Fibroblast of skin of left quadriceps (primary cell): ENCODE results near the gene ELAVL1.
A peak's percentile ranks its signal among the peaks of the same experiment; 100 is the strongest.
"Not testable (repeated sequence)": the region's sequence is repeated elsewhere in the genome, so short reads cannot be mapped to it uniquely, and the experiment has no call there.

Experiments used
- DNase-seq, 2 experiments: peaks; one replicate each; pipeline ENCODE4 v3.0.0-alpha.2; 2013; ENCODE audit warnings: low read depth in 2 of 2

Gene ELAVL1

DNA sequence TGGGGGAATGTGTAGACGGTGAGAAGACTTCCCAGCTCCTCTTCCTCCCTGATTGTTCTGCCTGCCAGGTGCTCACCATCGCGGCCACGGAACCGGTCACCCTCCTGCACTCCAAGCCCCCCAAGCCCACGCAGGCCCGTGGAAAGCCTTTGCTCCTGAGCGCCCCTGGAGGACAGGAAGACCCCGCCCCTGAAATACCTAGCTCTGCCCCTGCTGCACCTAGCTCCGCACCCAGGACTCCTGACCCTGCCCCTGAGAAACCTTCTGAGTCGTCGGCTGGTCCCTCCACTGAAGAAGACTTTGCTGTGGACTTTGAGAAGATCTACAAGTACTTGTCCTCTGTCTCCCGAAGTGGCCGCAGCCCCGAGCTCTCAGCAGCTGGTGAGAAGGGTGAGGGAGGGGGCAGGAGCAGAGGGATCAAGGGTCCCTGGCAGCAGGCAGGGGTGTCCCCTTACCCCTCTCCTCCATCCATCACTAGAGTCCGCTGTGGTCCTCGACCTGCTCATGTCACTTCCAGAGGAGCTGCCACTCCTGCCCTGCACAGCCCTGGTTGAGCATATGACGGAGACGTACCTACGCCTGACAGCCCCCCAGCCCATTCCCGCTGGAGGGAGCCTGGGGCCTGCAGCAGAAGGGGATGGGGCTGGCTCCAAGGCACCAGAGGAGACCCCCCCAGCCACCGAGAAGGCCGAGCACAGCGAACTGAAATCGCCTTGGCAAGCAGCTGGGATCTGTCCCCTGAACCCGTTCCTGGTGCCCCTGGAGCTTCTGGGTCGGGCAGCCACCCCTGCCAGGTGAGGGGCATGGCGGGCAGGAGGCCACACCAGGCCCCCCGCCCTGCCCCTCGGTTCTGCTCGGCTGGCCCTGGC lies 83.2 kb downstream of the ELAVL1 start:
- DNase-seq, result no peak

DNA sequence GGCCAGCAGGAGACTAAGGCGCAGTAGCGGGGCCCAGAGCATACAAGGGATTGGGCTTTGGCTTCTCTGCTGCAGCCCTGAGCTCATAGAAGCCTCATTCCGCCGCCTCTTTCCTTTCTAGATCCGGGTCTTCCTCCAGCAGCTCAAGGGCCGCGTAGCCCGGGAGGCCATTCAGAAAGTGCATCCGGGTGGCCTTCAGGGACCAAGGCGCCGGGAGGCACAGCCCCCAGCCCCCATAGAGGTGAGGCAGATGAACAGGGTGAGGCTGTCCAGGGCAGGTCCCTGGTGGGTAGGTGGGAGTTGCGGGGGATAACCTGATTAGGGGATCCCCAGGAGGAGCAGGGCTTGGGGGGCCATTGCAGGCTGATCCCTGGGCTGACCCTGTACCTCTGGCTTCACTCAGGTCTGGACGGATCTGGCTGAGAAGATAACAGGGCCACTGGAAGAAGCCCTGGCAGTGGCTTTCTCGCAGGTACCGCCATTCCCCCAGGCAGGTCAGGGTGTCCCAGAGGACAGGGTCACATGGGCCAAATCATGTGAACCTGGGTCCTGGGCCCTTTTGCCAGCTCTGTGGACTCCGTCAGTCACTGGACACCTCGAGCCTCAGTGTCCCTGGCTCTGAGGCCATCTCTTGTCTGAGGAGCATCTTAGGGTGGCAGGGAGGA lies 84.0 kb downstream of the ELAVL1 start:
- DNase-seq, result no peak

DNA sequence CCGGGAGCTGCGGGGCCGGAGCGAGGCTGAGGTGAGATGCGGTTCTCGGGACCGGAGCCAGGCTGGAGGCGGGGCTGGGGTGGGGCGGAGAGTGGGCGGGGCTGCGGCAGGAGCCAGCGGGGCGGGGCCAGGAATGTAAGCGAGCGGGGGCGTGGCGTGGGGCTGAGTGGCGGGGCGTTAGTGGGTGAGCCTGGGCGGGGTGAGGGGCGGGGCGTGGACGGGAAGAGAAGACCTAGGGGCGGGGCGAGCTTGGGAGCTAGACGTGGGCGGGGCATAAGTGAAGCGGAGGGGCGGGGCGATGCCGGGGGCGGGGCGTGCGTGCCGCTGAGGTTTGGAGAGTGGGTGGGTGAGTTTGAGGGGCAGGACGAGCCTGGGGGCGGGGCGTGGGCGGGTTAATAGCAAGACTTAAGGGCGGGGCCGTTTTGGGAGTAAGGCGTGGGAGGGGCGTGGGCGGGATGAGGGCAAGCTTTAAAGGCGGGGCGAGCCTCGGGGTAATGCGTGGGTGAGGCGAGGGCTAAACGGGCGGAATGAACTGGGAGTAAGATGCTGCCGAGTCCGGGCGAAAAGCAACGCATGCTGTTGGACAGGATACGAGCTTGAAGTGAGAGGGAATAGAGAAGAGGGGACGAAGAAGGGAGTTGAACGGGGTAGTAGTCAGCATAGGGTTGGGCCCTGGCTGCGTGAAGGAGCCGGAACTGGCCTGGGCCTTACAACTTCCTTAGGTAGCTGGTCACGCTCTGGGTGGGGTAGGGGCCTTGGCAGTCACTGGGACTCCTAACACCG lies 84.7 kb downstream of the ELAVL1 start:
- DNase-seq, result peak; percentile 90 to 93

DNA sequence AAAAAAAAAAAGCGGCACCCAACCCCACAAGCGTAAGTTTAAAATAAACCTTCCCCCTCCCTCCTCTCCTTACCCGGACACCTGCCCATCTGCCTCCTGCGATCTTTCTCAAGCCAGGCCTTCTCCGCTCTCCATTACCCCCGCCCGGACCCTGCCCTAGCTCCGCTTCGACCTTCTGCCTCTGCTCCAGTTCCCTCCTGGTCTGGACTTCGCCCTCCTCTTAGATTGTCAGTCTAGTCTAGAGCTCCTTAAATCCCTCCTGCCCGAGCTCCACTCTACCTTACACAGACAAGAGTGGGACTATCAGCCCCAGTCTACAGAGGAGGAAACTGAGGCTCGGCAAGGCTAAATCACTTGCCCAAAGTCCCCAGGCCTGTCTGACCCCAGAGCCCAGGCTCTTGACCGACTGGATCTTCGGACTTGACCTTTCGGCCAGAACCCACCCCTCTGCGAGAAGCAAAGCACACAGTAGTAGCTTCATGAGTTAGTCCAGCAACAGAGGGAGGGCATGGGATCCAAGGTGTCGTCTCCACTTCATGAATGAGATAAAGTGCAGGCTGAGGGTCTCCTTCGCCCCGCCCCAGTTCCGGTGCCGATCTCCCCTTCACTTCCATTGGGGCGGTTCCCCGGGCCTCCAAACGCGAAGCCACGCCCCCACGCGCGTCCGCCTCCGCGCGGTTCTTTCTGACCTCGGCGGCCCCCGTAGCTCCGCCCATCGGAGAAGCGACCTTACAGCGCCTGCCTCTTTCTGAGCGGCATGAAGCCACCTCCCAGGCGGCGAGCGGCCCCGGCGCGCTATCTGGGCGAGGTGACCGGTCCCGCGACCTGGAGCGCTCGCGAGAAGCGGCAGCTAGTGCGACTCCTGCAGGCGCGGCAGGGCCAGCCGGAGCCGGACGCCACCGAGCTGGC lies 85.6 kb downstream of the ELAVL1 start, which contains the start of gene SNAPC2:
SNAPC2 (plus strand) TSS at position 729 of the 909 bp plus-strand sequence; CDS start at position 758, 29 bp downstream.
- peak; percentile 90 to 91 for DNase-seq

DNA sequence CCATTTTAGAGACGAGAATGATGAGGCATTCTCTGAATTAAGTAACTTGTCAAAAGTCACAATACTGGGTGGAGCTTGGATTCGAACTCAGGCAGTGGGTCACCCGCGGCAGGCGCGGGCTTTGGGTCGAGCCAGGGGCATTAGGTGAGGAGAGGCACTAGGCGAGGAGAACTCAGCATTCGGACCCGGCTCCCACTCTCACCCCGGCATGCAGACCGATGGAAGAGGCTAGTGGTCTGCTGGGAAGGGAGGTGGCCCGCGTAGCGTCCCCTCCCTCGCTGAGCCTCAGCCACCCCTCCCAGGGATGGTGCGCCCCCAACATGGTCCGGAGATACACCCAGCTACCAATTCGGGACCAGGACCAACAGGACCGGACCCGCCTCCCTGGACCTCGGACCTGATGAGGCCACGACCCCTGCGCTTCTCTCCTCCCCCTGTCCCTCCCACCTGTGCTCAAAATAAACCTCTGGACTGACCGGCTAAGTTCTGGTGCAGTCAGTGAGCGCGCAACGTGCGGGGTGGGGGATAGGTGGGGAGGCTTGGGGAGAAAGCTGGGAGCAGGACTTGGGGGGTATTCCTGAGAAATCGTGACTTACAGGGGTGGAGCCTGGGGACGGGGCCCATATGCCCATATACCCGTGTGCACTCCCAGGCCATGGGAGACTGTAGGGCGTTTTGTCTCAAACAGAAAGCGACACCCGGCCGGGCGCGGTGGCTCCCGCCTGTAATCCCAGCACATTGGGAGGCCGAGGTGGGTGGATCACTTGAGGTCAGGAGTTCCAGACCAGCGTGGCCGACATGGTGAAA lies 86.6 kb downstream of the ELAVL1 start:
- DNase-seq, result no peak

DNA sequence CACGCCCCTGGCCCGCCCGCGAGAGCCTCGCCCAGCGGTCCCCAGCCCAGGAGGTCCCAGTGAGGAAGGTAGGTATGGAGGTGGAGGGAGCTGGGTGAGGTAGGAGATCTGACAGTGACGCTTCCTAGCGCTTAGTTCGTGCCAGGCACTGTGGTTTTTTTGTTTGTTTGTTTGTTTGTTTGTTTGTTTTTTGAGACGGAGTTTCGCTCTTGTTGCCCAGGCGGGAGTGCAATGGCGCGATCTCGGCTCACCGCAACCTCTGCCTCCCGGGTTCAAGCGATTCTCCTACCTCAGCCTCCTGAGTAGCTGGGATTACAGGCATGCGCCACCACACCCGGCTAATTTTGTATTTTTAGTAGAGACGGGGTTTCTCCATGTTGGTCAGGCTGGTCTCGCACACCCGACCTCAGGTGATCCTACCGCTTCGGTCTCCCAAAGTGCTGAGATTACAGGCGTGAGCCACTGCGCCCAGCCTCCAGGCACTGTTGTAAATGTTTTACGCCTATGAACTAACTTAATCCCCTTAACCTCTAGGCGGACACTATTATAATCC lies 87.3 kb downstream of the ELAVL1 start:
- DNase-seq, result not testable (repeated sequence)

DNA sequence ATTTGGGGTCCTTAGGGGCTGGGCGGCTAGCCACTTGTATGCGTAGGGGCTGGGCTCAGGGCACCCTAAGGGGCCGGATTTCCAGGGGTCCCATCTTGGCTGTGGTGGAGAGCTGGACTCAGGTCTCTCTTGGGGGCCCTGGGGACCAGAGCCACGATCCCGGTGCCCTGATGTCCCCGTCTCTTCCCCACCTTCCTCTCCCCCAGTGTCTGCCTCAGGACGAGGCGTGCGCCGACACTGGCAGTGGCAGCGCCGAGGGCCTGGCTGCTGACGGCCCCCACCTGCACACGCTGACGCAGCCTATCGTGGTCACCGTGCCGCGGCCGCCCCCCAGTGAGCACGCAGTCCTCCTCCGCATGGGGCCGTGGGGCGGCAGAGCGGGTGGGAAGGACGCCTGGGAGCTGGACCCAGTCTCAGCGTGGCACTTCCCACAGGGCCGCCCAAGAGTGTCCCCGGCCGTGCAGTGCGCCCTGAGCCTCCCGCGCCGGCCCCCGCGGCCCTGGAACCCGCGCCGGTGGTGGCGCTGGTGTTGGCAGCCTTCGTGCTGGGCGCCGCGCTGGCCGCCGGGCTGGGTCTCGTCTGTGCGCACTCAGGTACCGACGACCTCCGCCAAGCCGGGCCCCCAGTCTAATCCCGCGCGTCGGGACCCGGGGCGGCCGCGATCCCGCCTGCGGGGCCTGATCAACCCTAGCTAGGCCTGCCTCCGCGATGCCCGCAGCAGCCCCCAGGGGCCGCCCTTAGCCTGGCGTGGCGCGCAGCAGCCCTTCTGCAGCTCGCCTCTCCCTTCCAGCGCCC lies 88.0 kb downstream of the ELAVL1 start:
- DNase-seq, result no peak

DNA sequence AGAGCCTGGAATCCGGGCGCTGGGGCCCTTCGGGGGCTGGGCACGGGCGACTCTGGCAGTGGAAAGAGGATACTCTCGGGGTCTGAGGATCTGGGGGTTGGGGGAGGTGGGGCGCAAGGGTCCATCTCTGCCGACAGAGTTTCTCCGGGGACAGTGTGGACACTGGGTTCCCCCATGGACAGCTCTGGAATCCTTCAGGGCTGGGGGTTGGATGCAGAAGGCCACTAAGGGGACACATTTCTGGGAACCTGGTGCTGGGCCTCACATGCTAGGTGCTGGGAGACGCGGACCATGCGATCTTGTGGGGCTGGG lies 88.5 kb downstream of the ELAVL1 start:
- DNase-seq, result no peak

DNA sequence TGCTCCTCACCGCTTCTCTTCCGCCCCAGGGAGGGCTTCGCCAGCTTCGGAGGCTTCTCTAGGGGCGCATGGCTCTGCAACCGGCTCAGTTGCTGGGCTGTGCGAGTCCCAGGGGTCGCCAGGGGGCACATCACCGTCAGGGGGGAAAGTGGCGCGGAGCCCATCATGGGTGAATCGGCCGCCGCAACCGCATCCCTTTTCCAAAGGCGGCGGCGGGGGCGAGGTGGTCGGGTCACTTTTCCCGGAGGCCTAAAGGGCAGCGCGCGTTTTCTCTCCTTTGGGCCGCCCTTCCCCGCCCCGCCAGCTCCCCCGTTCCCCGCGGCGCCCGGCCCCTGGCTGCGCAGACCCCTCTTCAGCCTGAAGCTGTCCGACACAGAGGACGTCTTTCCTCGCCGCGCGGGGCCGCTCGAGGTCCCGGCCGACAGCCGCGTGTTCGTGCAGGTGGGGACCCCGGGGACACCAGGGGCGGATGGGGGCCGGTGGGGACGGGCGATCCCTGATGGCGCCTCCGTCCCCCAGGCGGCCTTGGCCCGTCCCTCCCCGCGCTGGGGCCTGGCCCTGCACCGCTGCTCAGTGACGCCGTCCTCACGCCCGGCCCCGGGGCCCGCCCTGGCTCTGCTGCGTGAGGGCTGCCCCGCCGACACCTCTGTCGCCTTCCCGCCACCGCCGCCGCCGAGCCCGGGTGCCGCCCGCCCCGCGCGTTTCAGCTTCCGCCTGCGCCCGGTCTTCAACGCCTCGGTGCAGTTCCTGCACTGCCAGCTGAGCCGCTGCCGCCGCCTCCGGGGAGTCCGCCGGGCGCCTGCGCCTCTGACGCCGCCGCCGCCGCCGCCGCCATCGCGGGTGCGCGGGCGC lies 89.1 kb downstream of the ELAVL1 start:
- DNase-seq, result no peak

DNA sequence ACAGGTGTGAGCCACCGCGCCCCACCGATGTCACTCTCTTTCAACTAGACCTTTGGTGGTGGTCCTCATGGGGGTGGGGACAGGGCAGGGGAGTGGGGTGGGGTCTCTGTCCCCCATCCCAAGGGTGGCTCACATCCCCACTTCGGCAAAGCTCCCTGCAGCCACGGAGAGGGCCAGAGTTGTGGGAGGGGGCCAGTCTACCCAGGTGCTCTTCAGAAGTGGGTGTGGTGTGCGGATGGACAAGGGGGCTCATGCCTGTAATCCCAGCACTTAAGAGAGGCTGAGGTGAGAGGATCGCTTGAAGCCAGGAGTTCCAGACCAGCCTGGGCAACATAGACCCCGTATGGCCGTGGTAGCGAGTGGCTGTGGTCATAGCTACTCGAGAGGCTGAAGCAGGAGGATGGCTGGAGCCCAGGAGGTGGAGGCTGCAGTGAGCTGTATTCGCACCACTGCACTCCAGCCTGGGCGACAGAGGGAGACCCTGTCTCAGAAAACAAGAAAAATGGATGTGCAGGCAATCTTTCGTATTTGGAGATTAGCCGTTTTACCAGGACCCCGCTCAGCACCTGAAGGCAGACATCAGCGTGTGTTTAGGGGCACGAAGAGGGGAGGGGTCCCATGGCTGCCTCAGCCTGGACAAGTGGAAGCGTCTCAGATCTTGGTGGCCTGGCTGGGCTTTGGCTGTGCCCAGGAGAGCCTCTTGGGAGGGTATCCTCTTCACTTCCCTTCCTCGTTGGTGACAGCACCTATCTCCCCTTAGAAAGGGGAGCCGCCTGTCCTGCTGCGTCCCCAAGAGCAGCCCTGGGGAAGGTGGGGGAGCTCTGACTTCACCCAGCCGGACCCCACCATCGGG lies 90.0 kb downstream of the ELAVL1 start:
- no peak for DNase-seq

DNA sequence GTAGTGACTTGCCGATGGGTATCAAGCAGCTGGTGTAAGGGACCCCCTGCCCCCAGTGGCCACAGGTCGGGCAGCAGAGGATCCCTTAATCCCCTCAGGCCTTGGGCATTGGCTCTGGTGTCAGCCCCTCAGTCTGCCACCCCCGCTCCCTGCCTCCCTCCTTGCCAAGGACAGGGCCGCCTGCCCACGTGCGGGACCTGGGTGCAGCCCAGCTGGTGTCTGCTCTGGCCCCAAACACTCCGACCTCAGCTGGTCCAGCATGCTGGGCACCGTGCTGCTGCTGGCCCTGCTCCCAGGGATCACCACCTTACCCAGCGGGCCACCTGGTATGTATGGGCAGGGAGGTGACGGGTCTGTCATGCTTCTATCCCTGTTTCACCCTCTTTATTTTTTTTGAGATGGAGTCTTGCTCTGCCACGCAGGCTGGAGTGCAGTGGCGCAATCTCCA lies 90.8 kb downstream of the ELAVL1 start, which contains the start of gene TGFBR3L:
TGFBR3L (plus strand) TSS at position 233 of the 448 bp plus-strand sequence.
- no peak for DNase-seq

DNA sequence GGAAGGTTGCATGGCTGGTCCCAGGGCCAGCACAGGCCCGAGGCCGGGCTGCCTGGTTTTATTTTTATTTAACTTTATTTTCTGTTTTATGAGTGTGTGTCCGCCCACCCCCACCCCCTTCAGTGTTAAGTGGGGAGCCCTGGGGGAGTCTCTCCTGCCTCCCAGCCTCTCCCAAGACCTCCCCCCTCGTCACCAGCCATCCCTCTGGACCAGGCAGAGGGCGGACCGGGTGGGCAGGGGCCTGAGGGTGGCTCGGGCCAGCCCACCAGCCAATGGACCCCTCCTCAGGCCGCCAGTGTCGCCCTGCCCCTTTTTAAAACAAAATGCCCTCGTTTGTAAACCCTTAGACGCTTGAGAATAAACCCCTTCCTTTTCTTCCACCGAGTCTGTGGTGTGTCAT lies 91.3 kb downstream of the ELAVL1 start:
- no peak for DNase-seq

DNA sequence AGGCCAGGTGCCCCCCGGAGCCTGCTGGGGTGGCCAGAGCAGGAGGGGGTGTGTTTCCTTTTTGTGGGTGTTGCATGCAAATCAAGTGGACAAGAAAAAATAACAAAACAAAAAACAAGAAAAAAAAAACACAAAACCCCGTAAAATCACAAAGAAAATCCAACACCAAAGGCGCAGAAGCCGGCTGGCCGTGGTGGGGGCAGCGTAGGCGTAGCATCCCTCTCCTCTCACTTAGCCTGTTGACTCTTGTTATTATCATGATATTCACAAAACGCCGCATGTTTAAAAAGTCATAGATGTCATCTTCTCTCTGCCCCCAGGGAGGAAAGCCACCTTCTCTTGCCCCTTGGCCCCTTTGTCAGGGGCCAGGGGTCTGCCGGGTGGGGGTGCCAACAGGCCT lies 91.8 kb downstream of the ELAVL1 start:
- DNase-seq, result no peak

DNA sequence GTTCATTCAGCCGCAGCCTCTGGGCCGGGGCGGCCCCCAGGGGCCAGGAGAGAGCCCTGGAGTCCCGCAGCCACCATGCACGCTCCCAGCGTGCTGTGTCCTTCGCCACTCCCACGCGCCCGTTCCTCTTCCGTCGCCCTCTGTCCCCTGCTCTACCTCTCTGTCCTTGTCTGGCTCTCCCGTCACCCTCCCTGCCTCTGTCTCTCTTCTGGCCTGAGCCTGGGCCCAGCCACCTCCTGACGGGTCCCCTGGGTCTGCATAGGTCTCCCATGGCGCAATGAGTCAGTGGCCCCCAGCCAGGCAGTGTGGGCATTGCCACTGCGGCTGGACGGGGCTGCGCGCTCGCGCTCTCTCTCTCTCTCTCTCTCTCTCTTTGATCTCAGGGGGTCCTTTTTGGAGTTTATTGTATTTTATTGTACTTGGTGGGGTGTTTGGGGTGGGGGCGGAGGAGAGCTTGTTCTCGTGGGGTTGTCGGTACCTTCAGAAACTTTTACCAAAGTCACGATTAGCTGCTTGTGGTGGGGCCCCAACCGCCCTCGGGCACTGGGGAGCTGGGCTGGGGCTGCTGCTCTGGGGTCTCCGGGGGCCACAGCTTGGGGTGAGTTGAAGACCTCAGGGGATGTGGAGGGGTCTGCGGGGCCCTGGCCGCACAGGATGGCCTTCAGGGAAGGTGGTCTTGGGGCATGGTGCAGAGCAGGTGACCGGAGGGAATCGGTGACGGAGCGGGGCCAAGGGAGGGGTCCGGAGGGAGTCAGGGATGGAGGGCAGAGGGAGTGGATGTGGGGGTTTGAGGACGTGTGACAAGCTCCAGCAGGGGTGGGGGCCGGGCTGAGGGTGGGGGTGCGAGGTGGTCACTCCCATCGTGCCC lies 92.5 kb downstream of the ELAVL1 start:
- DNase-seq, result no peak

DNA sequence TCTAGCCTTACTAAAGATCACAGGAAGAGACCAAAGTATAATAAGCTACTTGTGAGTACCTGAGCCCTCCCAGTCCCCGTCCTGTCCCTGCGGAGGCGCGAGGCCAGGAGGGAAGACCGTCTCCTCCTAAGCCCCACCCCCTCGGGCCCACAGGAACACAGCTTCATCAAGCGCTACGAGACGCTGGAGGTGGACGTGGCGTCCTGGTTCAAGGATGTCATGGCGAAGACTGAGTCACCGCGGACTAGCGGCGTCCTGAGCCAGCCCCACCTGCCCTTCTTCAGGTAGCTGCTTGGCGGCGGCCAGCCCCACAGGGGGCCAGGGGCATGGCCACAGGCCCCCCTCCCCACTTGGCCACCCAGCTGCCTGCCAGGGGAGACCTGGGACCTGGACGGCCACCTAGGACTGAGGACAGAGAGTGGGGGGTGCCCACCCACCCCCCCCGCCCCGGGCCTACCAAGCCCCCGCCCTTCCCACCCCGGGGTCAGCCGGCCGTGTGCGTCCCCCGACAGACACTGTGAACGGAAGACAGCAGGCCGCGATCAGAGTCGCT lies 93.2 kb downstream of the ELAVL1 start:
- DNase-seq, result no peak

DNA sequence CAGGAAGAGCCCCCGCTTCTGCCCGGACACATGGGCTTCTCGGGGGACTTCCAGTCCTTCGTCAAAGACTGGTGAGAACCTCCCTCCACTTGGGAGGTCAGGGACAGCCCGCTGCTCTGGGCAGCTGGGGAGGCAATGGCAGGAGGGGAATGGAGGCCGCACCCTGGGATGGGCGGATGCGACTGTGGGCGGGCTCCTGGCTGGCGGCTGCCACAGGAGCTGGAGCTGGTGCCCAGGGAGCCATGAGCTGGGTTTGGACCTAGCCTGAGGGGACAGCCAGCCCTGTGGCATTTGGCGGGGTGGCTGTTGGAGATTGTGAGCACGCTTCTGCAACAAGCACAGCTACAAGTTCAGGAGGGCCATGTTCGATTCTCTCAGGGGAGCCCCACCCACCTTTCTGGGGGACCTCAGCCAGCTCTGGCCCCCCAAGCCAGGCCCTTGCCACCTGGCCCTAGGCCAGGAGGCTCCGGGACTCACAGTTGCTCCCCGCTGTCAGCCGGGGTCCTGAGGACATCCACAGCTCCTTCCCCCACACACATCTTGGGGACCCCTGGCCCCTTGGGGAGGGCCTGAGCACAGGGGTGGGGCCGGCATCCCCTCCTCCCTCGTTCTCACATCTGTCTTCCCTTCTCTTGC lies 93.8 kb downstream of the ELAVL1 start:
- no peak for DNase-seq
